ENCODE measurements around the gene FGGY.

GRCh38 chr1:59683197-59683596 is 386.3 kb downstream of the FGGY start:
- TF ChIP-seq CTCF (IDR thresholded peaks at IDR 0.05) (no peak), POLR2A (IDR thresholded peaks at IDR 0.05) (no peak)

Data from uterus (tissue), 2 donors.